A549 treated with dexamethasone at 1 μM for 4 hours (cell line): Measurements from ENCODE around the gene POLR1G. TPM values are rescaled to one million over a fixed set of nuclear protein-coding genes. Genes with fewer than 3 reads are reported as not detected.

Experiments
- total RNA-seq: library from RNA; stranded (reverse); fragments of 200-300 nt; extraction: Qiagen RNA extraction; gene quantifications from 5 replicates; pipeline ENCODE4 v1.2.3, GENCODE V29; 2022

POLR1G gene, protein sequence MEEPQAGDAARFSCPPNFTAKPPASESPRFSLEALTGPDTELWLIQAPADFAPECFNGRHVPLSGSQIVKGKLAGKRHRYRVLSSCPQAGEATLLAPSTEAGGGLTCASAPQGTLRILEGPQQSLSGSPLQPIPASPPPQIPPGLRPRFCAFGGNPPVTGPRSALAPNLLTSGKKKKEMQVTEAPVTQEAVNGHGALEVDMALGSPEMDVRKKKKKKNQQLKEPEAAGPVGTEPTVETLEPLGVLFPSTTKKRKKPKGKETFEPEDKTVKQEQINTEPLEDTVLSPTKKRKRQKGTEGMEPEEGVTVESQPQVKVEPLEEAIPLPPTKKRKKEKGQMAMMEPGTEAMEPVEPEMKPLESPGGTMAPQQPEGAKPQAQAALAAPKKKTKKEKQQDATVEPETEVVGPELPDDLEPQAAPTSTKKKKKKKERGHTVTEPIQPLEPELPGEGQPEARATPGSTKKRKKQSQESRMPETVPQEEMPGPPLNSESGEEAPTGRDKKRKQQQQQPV
- 41.3 to 57.6 TPM (median 55.5 TPM) in 5 replicates for total RNA-seq

DNA sequence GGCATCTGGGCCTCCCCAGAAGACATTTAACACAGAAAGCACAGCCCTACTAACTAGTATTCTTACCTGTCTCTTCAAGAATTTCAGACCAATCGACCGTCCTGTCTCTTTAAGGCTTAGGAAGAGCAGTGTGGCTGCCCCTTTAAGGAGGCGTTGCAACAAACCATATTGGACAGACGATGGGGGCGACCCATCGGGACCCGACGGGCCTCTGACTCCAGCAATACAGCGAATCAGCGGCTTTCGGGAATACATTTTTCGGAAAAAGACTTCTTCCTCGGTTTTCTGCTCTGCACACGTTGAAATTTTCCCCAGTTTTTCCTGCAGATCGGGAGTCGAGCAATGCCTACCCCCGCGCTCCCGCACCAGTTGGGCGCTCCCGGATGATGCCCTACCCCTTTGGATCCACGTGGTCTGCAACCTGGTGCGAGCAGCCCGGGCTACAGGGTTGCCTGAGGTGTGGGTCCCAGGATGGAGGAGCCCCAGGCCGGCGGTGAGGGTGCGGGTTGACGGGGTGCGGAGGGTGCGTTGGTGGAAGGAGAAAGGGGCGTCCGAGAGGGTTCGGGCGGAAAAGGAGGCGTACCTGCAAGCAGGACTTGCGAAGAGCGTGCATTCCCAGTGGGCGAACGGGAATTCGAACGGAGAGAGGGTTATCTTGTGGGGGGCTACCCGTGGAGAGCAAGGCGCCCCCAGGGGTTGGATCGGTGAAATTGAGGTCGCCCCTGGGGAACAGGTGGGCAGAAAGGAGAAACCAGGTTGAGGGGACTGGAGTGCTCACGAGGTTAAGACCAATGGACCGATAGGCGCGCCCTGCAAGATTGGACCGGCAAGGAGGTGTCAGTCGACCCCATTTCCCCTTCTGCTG is at the start of gene POLR1G:
TSS of gene POLR1G (plus strand) at position 419 of the 865 bp plus-strand sequence. CDS start at position 472, 53 bp downstream.

DNA sequence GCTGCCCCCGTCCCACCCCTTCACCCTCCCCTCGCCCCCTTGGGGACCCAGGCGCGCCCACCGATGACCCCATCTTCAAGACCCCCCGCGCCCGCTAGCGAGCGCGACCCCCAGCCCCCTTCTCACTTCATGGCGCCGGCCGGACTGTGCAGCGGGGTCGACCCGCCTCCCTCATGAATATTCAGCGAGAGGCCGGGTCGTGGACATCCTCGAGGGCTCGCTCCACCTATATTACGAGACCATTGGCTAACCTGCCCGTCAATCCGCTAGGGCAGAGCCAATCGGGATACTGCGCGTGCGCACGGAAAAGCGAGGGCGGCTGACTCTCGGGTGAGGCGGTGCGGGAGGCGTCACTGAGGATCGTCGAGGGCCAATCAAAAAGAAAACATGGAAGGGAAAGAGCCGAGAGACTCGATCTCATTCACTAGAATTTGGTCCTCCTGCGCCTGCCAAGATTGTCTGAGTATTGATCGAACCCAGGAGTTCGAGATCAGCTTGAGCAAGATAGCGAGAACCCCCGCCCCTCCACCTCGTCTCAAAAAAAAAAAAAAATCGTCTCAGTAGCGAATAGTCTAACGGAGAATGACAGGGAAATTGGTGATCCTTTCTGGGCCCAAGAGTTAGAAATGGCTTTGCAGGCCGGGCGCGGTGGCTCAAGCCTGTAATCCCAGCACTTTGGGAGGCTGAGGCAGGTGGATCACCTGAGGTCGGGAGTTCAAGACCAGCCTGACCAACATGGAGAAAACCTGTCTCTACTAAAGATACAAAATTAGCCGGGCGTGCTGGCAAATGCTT is 35.8 kb upstream of the POLR1G start, which contains the start of gene ERCC2:
TSS of gene ERCC2 (minus strand) at position 164 of the 795 bp plus-strand sequence. CDS start at position 131, 33 bp downstream.

DNA sequence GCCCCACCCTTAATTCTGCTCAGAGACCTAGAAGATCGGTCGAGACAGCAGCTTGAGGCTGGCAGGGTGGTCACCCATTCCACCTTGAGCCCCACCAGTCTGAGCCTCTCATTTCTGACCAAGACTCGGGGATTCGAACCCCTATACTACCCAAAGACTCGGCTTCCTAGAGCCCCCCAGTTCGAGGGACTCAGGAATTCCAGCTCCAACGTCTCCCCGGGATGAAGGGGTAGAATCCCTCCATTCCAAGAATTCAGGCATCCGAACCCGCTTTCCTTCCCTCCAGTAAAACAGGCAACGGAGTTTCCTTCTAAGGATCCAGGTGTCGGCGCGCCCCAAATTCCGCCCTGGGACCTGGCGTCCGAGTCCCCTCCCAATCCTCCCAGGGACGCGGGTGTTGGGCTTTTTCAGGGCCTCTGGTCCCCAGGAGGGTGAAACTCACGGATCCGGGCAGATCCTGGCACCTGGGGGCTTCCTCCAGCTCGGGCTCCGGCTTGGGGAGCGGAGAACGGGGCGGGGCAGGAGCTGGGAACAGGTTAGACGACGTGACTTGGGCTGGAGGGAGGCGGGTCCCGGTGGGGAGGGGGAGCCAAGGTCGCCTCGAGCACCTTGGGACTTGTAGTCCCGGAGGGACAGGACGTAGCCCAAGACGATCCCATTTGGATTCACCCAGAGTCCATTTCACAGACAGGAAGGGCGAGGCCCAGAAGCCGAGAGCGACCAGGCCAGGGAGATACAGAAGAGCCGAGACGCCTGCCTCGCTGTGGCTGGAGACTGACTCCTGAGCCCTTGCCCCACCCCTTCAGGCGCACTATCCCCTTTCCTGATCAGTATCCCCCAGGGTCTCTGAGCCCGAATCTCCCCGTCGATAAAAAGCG is 1.6 kb upstream of the POLR1G start, which contains the start of gene PPP1R13L:
TSS of gene PPP1R13L (minus strand) at position 513 of the 878 bp plus-strand sequence. CDS start 6,751 bp downstream, outside the sequence.

DNA sequence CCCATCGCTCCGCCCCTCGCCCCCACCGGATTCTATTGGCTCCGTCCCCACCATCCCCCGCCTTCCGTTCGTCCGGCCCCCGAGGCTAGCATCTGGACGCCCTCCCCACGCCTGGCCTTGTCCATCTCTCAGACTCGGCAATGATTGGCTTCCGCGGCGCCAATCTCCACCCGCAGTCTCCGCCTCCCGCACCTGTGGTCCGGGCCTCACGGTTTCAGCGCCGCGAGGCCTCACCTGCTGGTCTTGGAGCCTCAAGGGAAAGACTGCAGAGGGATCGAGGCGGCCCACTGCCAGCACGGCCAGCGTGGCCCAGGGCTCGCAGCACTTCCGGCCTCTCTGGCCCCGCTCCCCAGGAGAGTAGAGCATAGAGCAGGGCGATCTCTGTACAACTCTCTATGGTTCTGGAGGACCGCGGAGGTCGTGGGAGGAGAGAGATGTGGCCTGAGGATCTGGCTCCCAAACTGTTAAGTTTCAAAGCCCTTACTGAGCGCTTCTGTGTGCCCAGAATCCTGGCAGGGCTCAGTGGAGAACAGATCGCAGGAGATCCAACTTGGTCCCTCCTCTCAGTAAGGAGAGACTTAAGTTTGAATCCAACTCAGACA is 17.2 kb downstream of the POLR1G start, which contains the start of gene ERCC1:
TSS of gene ERCC1 (minus strand) at position 329 of the 602 bp plus-strand sequence. CDS start 543 bp downstream, outside the sequence.

Other genes starting within 250 kb of the POLR1G start
- gene NKPD1, start 245.7 kb upstream of the POLR1G start, total RNA-seq: 0.56 to 1.1 TPM (median 0.95 TPM) in 5 replicates
- gene TRAPPC6A, start 228.4 kb upstream of the POLR1G start, total RNA-seq: 37.4 to 41.2 TPM (median 39.7 TPM) in 5 replicates
- 28.9 to 38.4 TPM (median 36.0 TPM) in 5 replicates for gene BLOC1S3, start 227.9 kb upstream of the POLR1G start, total RNA-seq
- gene EXOC3L2, start 161.2 kb upstream of the POLR1G start, total RNA-seq: 0.89 to 2.7 TPM (median 1.8 TPM) in 5 replicates
- gene MARK4, start 155.4 kb upstream of the POLR1G start, total RNA-seq: 8.6 to 11.7 TPM (median 9.8 TPM) in 5 replicates
- gene CKM, start 83.8 kb upstream of the POLR1G start, total RNA-seq: 0.08 to 0.09 TPM in 2 of 5 replicates, not detected in the others
- 0.62 to 1.3 TPM (median 1.1 TPM) in 5 replicates for gene KLC3, start 65.9 kb upstream of the POLR1G start, total RNA-seq
- 9.5 to 13.9 TPM (median 12.7 TPM) in 5 replicates for gene ERCC2, start 36.1 kb upstream of the POLR1G start, total RNA-seq
- gene PPP1R13L, start 1.6 kb upstream of the POLR1G start, total RNA-seq: 32.4 to 52.2 TPM (median 43.0 TPM) in 5 replicates
- gene ERCC1, start 17.3 kb downstream of the POLR1G start, total RNA-seq: 149 to 178 TPM (median 171 TPM) in 5 replicates
- 8.6 to 13.4 TPM (median 11.1 TPM) in 5 replicates for gene FOSB, start 61.4 kb downstream of the POLR1G start, total RNA-seq
- gene RTN2, start 90.4 kb downstream of the POLR1G start, total RNA-seq: 10.8 to 17.9 TPM (median 13.1 TPM) in 5 replicates
- 6.0 to 7.2 TPM (median 6.8 TPM) in 5 replicates for gene PPM1N, start 91.8 kb downstream of the POLR1G start, total RNA-seq
- 226 to 268 TPM (median 254 TPM) in 5 replicates for gene VASP, start 100.8 kb downstream of the POLR1G start, total RNA-seq
- gene OPA3, start 178.2 kb downstream of the POLR1G start, total RNA-seq: 11.7 to 21.3 TPM (median 20.2 TPM) in 5 replicates
- 0.25 to 0.58 TPM (median 0.36 TPM) in 5 replicates for gene GPR4, start 195.6 kb downstream of the POLR1G start, total RNA-seq
- 19.7 to 25.5 TPM (median 24.2 TPM) in 5 replicates for gene EML2, start 232.8 kb downstream of the POLR1G start, total RNA-seq